Ascending aorta (tissue), 2 donors: ENCODE results near the gene SPON2. TPM values are rescaled to one million over a fixed set of nuclear protein-coding genes. Genes with fewer than 3 reads are reported as not detected.

Experiments
- DNase-seq, 2 donors: peaks; one replicate each; pipeline ENCODE4 v3.0.0-alpha.2; 2019; ENCODE audit warnings: low spot score in 2 of 2
- H3K27ac ChIP-seq, 2 donors: fragments of 200-600 bp; sonication (generic); one replicate each; pipeline ENCODE4 v1.5.1; 2016 to 2017; ENCODE audit warnings: mild to moderate bottlenecking in 1 of 2
- H3K27me3 ChIP-seq: fragments of 200-600 bp; sonication (generic); one replicate; pipeline ENCODE4 v1.5.1; 2017
- H3K36me3 ChIP-seq, 2 donors: fragments of 200-600 bp; sonication (generic); one replicate each; pipeline ENCODE4 v1.5.1; 2016
- H3K4me1 ChIP-seq, 2 donors: fragments of 200-600 bp; sonication (generic); one replicate each; pipeline ENCODE4 v1.5.1; 2016 to 2017; ENCODE audit warnings: mild to moderate bottlenecking in 1 of 2
- H3K4me3 ChIP-seq, 2 donors: fragments of 200-600 bp; sonication (generic); one replicate each; pipeline ENCODE4 v1.5.1; 2016 to 2017; ENCODE audit warnings: mild to moderate bottlenecking in 1 of 2
- H3K9me3 ChIP-seq, 2 donors: fragments of 200-600 bp; sonication (generic); one replicate each; pipeline ENCODE4 v1.5.1; 2016
- CTCF ChIP-seq, 3 experiments: fragments of 200-600 bp in 2 of 3; fragments of 450-650 bp in 1 of 3; sonication (generic) in 2 of 3; IDR thresholded peaks; one replicate each; pipeline ENCODE4 v1.5.1; 2016 to 2019; ENCODE audit warnings: antibody characterized with exemption in 3 of 3, mild to moderate bottlenecking in 1 of 3, moderate library complexity in 1 of 3
- intact Hi-C: fragments of 100-400 bp; cut with DNase I; formaldehyde crosslinking; loops from one replicate; pipeline ENCODE4 v1.15.1; 2023
- total RNA-seq: library from RNA; depleted of rRNA; stranded (reverse); fragments of >200 nt; gene quantifications from one replicate; pipeline ENCODE4 v1.1.0, GENCODE V29; 2016

The SPON2 gene
- total RNA-seq, 1 donor from 2014 or later = 14.0 TPM

GRCh38 chr4:1207157-1207470 lies 34.7 kb upstream of the SPON2 start:
- Histone ChIP-seq H3K4me1 (peaks cover 24 to 31% of the 10 kb centered on the region in 2 donors), H3K27ac (no peak overlapping the region)
- intact Hi-C loops = loop anchor here (5.0 kb wide), 1 partner anchor 40 kb away; the partner anchor contains the start of gene CTBP1

GRCh38 chr4:1206299-1207156 lies 34.1 kb upstream of the SPON2 start:
- Histone ChIP-seq H3K36me3 (no peaks in the 10 kb centered on the region), H3K27me3 (no peaks in the 10 kb centered on the region), H3K4me3 (no peak overlapping the region), H3K9me3 (no peaks in the 10 kb centered on the region), H3K27ac (no peak overlapping the region), H3K4me1 (peaks cover 21 to 31% of the 10 kb centered on the region in 2 donors)
- TF ChIP-seq CTCF (IDR thresholded peaks at IDR 0.05) = no peak
- DNase-seq = no peak
- intact Hi-C loops = loop anchor here (5.0 kb wide), 1 partner anchor 41 kb away; the partner anchor contains the start of gene CTBP1

More at GRCh38 chr4:1207157-1207470, 34.7 kb upstream of the SPON2 start:
- DNase-seq = peak in 1 of 2 donors; percentile 56
- H3K4me3 ChIP-seq = no peak overlapping the region
- no peaks in the 10 kb centered on the region for H3K36me3 ChIP-seq
- no peaks in the 10 kb centered on the region for H3K9me3 ChIP-seq
- no peak for TF ChIP-seq CTCF (IDR thresholded peaks at IDR 0.05)
- H3K27me3 ChIP-seq = no peaks in the 10 kb centered on the region

GRCh38 chr4:1205586-1206298 lies 33.4 kb upstream of the SPON2 start:
- no peak for DNase-seq

GRCh38 chr4:1204828-1205585 lies 32.6 kb upstream of the SPON2 start:
- H3K9me3 ChIP-seq = no peaks in the 10 kb centered on the region
- intact Hi-C loops = loop anchor here (5.0 kb wide), 1 partner anchor 42 kb away; the partner anchor contains the start of gene CTBP1
- no peak for TF ChIP-seq CTCF (IDR thresholded peaks at IDR 0.05)
- H3K27me3 ChIP-seq = no peaks in the 10 kb centered on the region
- no peak overlapping the region for H3K27ac ChIP-seq
- no peaks in the 10 kb centered on the region for H3K36me3 ChIP-seq
- H3K4me1 ChIP-seq = peaks cover 13 to 26% of the 10 kb centered on the region in 2 donors
- H3K4me3 ChIP-seq = no peak overlapping the region
- DNase-seq = peak in 1 of 2 donors; percentile 61

More at GRCh38 chr4:1205586-1206298, 33.4 kb upstream of the SPON2 start:
- TF ChIP-seq CTCF (IDR thresholded peaks at IDR 0.05) = no peak
- H3K9me3 ChIP-seq = no peaks in the 10 kb centered on the region
- H3K4me1 ChIP-seq = peaks cover 17 to 26% of the 10 kb centered on the region in 2 donors
- no peaks in the 10 kb centered on the region for H3K36me3 ChIP-seq
- no peaks in the 10 kb centered on the region for H3K27me3 ChIP-seq
- H3K27ac ChIP-seq = no peak overlapping the region
- intact Hi-C loops = loop anchor here (5.0 kb wide), 1 partner anchor 42 kb away; the partner anchor contains the start of gene CTBP1
- H3K4me3 ChIP-seq = no peak overlapping the region

- Histone ChIP-seq H3K36me3 (no peaks in the 10 kb centered on the region), H3K9me3 (no peaks in the 10 kb centered on the region), H3K27ac (no peak overlapping the region), H3K4me3 (no peak overlapping the region), H3K27me3 (no peaks in the 10 kb centered on the region), H3K4me1 (peaks cover 8 to 20% of the 10 kb centered on the region in 2 donors)
- DNase-seq = peak in 1 of 2 donors; percentile 61
- intact Hi-C loops = no loop called here
- no peak for TF ChIP-seq CTCF (IDR thresholded peaks at IDR 0.05)
Measured at GRCh38 chr4:1204286-1204827, 32.0 kb upstream of the SPON2 start.
